Subcutaneous abdominal adipose tissue (tissue), 5 donors: ENCODE results near the gene LSM6.

ENCODE experiments used
- H3K27ac ChIP-seq: one replicate; pipeline ENCODE4 v1.7.0; 2013; ENCODE audit warnings: low read depth, mild to moderate bottlenecking, inconsistent platforms, low read length, moderate library complexity
- H3K27me3 ChIP-seq, 5 donors: one replicate each; pipeline ENCODE4 v1.7.0; 2013; ENCODE audit warnings: low read length in 5 of 5, inconsistent platforms in 1 of 5; ENCODE audit not compliant: control insufficient read depth in 5 of 5, insufficient read depth in 4 of 5
- H3K36me3 ChIP-seq, 5 donors: one replicate each; pipeline ENCODE4 v1.7.0; 2013; ENCODE audit warnings: low read length in 5 of 5; ENCODE audit not compliant: control insufficient read depth in 5 of 5, insufficient read depth in 5 of 5
- H3K4me1 ChIP-seq, 5 donors: one replicate each; pipeline ENCODE4 v1.7.0; 2013; ENCODE audit warnings: low read length in 5 of 5, mild to moderate bottlenecking in 3 of 5, moderate library complexity in 1 of 5; ENCODE audit not compliant: control insufficient read depth in 5 of 5, insufficient read depth in 5 of 5
- H3K4me3 ChIP-seq, 5 donors: one replicate each; pipeline ENCODE4 v1.7.0; 2013; ENCODE audit warnings: low read length in 5 of 5, low read depth in 1 of 5
- H3K9ac ChIP-seq, 5 donors: one replicate each; pipeline ENCODE4 v1.7.0; 2013; ENCODE audit warnings: low read length in 5 of 5, mild to moderate bottlenecking in 4 of 5, moderate library complexity in 3 of 5
- H3K9me3 ChIP-seq, 5 donors: one replicate each; pipeline ENCODE4 v1.7.0; 2013; ENCODE audit warnings: low read length in 5 of 5; ENCODE audit not compliant: control insufficient read depth in 5 of 5
- donor health status: healthy.
- donor health status: healthy.
- donor health status: healthy.
- donor health status: healthy.
- donor health status: healthy.

LSM6 gene

GRCh38 chr4:146158036-146158745 is 17.3 kb upstream of the LSM6 start:
- H3K9me3 ChIP-seq: peaks cover 0 to 10% (median 6%) of the 10 kb centered on the region in 5 donors
- no peak overlapping the region for H3K4me3 ChIP-seq
- H3K27ac ChIP-seq: peak overlapping the region; percentile 27
- H3K4me1 ChIP-seq: peaks cover 0 to 17% (median 12%) of the 10 kb centered on the region in 5 donors
- no peaks in the 10 kb centered on the region for H3K27me3 ChIP-seq
- H3K9ac ChIP-seq: no peak overlapping the region
- no peaks in the 10 kb centered on the region for H3K36me3 ChIP-seq

DNA sequence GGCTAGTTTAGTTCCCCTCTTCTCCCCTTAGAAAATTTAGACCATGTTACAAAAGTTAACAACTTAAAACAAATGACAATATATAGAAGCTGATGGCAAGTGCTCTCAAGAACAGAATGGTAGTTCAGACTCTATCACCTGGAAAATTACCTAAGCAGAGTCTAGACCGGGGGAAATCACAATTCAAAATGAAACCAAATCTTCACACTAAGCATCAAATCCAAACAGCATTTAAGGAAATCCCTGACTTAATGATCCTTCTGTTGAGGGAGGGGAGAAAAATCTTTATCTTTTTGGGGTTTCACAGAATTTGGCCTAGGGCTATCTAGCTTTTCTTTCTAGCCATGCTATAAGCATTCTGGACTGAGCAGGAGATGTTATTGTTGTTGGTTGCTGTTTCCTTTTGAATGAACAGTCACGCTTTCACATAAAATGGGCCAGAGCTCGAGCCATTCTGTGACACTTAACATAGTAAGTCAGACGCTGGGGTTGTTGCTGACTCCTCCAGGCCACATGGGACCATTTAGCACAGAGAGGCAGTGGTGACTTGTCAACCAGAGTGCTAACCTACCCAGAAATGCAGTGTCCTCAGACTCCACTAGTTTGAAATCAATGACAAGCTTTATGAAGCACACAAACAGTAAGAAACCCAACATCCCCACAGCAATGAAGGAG is 16.0 kb upstream of the LSM6 start:
- no peak overlapping the region for H3K9ac ChIP-seq
- no peaks in the 10 kb centered on the region for H3K27me3 ChIP-seq
- H3K4me3 ChIP-seq: no peak overlapping the region
- peaks cover 0 to 17% (median 12%) of the 10 kb centered on the region in 5 donors for H3K4me1 ChIP-seq
- H3K9me3 ChIP-seq: peaks cover 0 to 10% (median 6%) of the 10 kb centered on the region in 5 donors
- H3K36me3 ChIP-seq: no peaks in the 10 kb centered on the region
- H3K27ac ChIP-seq: peak overlapping the region; percentile 83

- H3K27me3 ChIP-seq: no peaks in the 10 kb centered on the region
- H3K36me3 ChIP-seq: no peaks in the 10 kb centered on the region
- H3K4me1 ChIP-seq: peaks cover 0 to 17% (median 12%) of the 10 kb centered on the region in 5 donors
- no peak overlapping the region for H3K27ac ChIP-seq
- H3K4me3 ChIP-seq: no peak overlapping the region
- H3K9ac ChIP-seq: no peak overlapping the region
- H3K9me3 ChIP-seq: peaks cover 0 to 10% (median 6%) of the 10 kb centered on the region in 5 donors
These were observed 14.3 kb upstream of the LSM6 start for GRCh38 chr4:146161243-146161642.

- no peaks in the 10 kb centered on the region for H3K36me3 ChIP-seq
- peaks cover 0 to 4% (median 2%) of the 10 kb centered on the region in 5 donors for H3K4me1 ChIP-seq
These were observed 10.3 kb upstream of the LSM6 start for GRCh38 chr4:146165221-146165620.

DNA sequence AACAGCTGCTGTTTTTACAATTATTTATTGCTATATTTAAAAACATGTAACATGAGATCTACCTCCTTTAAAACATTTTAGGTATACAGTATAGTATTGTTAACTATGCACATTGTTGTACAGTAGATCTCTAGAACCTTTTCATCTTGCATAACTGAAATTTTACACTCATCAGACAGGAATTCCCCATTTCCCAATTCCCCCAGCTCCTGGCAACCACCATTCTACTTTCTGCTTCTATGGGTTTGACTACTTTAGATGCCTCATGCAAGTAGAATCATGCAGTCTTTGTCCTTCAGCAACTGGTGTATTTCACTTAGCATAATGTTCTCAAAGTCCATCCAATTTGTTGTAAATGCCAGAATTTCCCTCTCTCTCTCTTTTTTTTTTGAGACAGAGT is 9.7 kb upstream of the LSM6 start:
- peaks cover 0 to 10% (median 6%) of the 10 kb centered on the region in 5 donors for H3K9me3 ChIP-seq
- no peak overlapping the region for H3K27ac ChIP-seq

More at GRCh38 chr4:146165221-146165620, 10.3 kb upstream of the LSM6 start:
- no peak overlapping the region for H3K4me3 ChIP-seq
- no peak overlapping the region for H3K27ac ChIP-seq
- no peak overlapping the region for H3K9ac ChIP-seq
- H3K27me3 ChIP-seq: no peaks in the 10 kb centered on the region
- peaks cover 0 to 10% (median 6%) of the 10 kb centered on the region in 5 donors for H3K9me3 ChIP-seq

DNA sequence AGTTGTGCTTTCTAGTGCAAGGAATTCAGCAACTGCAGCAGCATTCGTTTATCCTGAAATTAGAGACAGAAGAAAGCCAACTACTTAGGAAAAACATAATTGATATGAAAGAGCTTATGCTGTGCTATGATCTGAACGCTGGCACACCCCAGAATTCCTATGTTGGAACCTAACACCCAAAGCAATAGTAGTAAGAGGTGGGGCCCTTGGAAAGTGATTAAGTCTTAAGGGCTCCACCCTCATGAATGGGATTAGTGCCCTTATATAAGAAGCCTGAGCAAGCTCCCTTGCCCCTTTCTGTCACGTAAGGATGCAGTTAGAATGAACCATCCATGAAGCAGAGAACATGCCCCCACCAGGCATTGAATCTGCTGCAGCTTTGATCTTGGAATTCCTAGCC is 5.4 kb upstream of the LSM6 start:
- peaks cover 0 to 3% (median 1%) of the 10 kb centered on the region in 5 donors for H3K4me1 ChIP-seq
- H3K9ac ChIP-seq: no peak overlapping the region
- H3K36me3 ChIP-seq: no peaks in the 10 kb centered on the region
- no peaks in the 10 kb centered on the region for H3K9me3 ChIP-seq
- H3K4me3 ChIP-seq: no peak overlapping the region
- H3K27me3 ChIP-seq: no peaks in the 10 kb centered on the region
- H3K27ac ChIP-seq: no peak overlapping the region

More for the DNA sequence above, 9.7 kb upstream of the LSM6 start:
- Histone ChIP-seq H3K4me1 (no peaks in the 10 kb centered on the region), H3K9ac (no peak overlapping the region), H3K36me3 (no peaks in the 10 kb centered on the region), H3K27me3 (no peaks in the 10 kb centered on the region), H3K4me3 (no peak overlapping the region)

- Histone ChIP-seq H3K4me1 (peaks cover 2 to 49% (median 42%) of the 10 kb centered on the region in 5 donors), H3K36me3 (no peaks in the 10 kb centered on the region), H3K9me3 (no peaks in the 10 kb centered on the region), H3K9ac (peak overlapping the region; percentile 96 to 99 (median 98)), H3K4me3 (peak overlapping the region; percentile 89 to 95 (median 91)), H3K27me3 (no peaks in the 10 kb centered on the region), H3K27ac (peak overlapping the region; percentile 92)
These were observed 1.4 kb downstream of the LSM6 start for GRCh38 chr4:146176891-146177290.

DNA sequence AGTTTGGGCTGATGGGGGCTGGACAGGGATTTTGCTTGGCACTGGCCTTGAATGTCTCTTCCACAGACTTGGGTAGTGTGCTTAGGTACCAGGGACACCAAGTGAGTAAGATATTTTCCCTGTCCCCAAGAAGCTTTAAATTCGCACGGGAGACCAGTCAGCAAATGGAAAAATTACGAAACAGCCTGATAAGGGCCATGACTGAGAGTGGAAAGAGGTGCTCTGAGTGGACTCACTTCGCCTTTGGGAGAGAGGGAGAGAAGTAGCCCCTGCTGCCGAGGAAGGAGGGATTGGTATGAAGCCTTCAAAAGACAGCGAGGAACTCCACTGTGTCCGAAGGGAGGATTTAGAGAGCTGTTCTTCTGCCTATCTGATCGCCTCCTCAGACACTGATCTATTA is 2.6 kb downstream of the LSM6 start:
- Histone ChIP-seq H3K9me3 (no peaks in the 10 kb centered on the region), H3K27ac (peak overlapping the region; percentile 4), H3K9ac (peak overlapping the region in 1 of 5 donors; percentile 37), H3K27me3 (no peaks in the 10 kb centered on the region), H3K4me1 (peaks cover 2 to 49% (median 42%) of the 10 kb centered on the region in 5 donors), H3K4me3 (no peak overlapping the region), H3K36me3 (peaks cover 2 to 3% (median 2%) of the 10 kb centered on the region in 5 donors)

DNA sequence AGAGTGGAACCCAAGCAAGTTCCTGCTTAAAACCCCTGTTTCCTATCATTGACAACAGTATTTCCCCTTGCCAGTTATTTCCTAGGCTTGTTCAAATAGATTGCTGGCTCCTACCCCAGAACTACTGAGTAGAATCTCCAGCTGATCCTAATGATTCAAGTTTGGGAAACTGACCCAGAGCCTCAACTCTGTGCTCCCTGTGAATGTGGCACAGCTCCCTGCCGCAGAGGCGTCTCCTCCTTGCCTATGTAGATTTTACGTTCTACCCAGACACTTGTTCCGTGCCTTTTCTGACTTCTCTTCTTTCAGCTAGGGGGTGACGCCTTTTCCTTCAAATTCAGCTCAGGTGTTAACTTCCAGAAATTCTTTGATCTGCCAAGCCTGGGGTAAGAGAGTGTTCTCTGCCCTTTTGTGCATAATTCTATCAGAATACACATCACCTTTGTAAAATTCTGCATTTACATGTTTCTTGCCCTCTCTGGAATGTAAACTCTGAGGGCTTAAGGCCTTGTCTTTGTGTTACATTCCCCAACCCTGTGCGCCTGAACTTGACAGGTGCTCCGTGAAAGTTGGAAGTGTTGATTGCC is 4.4 kb downstream of the LSM6 start:
- H3K36me3 ChIP-seq: peaks cover 10 to 14% (median 12%) of the 10 kb centered on the region in 5 donors
- no peaks in the 10 kb centered on the region for H3K27me3 ChIP-seq
- no peak overlapping the region for H3K4me3 ChIP-seq
- H3K4me1 ChIP-seq: peaks cover 2 to 49% (median 42%) of the 10 kb centered on the region in 5 donors
- peak overlapping the region in 2 of 5 donors; percentile 6 to 19 for H3K9ac ChIP-seq
- H3K27ac ChIP-seq: peak overlapping the region; percentile 34
- H3K9me3 ChIP-seq: no peaks in the 10 kb centered on the region

DNA sequence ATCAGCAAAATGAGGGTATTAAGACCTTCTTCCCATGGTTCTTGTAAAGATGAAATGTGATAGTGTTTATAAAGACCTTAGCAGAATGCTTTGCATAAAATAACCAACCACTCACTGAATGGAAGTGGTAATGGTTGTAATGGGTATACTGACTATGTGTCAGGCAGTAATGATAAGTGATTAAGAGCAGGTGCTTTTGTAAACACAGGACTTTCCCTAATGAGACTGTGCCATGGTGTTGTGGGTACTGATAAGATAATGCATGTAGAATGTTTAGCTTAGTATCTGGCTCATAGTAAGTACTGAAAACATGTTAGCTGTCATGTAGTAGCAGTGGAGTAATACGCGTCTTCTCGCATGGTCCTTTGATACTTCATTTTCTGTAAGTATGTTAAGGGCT is 6.9 kb downstream of the LSM6 start:
- Histone ChIP-seq H3K36me3 (peaks cover 14 to 26% (median 24%) of the 10 kb centered on the region in 5 donors), H3K9me3 (no peaks in the 10 kb centered on the region), H3K4me1 (peaks cover 2 to 31% (median 26%) of the 10 kb centered on the region in 5 donors), H3K9ac (no peak overlapping the region), H3K27ac (no peak overlapping the region), H3K4me3 (no peak overlapping the region), H3K27me3 (no peaks in the 10 kb centered on the region)
